GM19193 (cell line): ENCODE data around the gene PRKG2.

Experiments used
- POLR2A ChIP-seq: IDR thresholded peaks from 4 replicates; pipeline ENCODE4 v1.6.1; 2011; ENCODE audit not compliant: insufficient read depth, insufficient read length; ENCODE audit errors: extremely low read depth

The PRKG2 gene

GRCh38 chr4:81058621-81059020, 156.4 kb downstream of the PRKG2 start:
- TF ChIP-seq POLR2A: no peak

- no peak for TF ChIP-seq POLR2A
Measured at GRCh38 chr4:81052119-81053068, 162.6 kb downstream of the PRKG2 start.

GRCh38 chr4:81049907-81050306, 165.1 kb downstream of the PRKG2 start:
- TF ChIP-seq POLR2A: no peak

GRCh38 chr4:81049330-81049729, 165.7 kb downstream of the PRKG2 start:
- no peak for TF ChIP-seq POLR2A

GRCh38 chr4:81042578-81043365, 172.2 kb downstream of the PRKG2 start:
- no peak for TF ChIP-seq POLR2A

GRCh38 chr4:81040012-81040659, 174.9 kb downstream of the PRKG2 start:
- no peak for TF ChIP-seq POLR2A

GRCh38 chr4:81039351-81039972, 175.6 kb downstream of the PRKG2 start:
- no peak for TF ChIP-seq POLR2A

GRCh38 chr4:81038636-81039350, 176.2 kb downstream of the PRKG2 start:
- TF ChIP-seq POLR2A: no peak
